GM19438 (cell line): ENCODE results near the gene CCSER2.
"Not testable (repeated sequence)": the region's sequence is repeated elsewhere in the genome, so short reads cannot be mapped to it uniquely, and the experiment has no call there.

ENCODE experiments used
- ATAC-seq: cut with Tn5 transposase; IDR thresholded peaks from one replicate; pipeline ENCODE4 v1.9.1; 2021; ENCODE audit warnings: low read depth; ENCODE audit not compliant: unreplicated experiment

CCSER2 gene

GRCh38 chr10:84428711-84429110 is 100.3 kb downstream of the CCSER2 start:
- ATAC-seq: no peak

- ATAC-seq: peak; percentile 95
Observed at GRCh38 chr10:84429926-84430520, 101.6 kb downstream of the CCSER2 start.

- ATAC-seq: no peak
Observed at GRCh38 chr10:84432891-84433290, 104.5 kb downstream of the CCSER2 start.

- ATAC-seq: no peak
Observed at GRCh38 chr10:84440781-84441180, 112.4 kb downstream of the CCSER2 start.

- no peak for ATAC-seq
Observed at GRCh38 chr10:84447701-84448400, 119.5 kb downstream of the CCSER2 start.

- not testable (repeated sequence) for ATAC-seq
Observed at GRCh38 chr10:84449351-84449750, 121.0 kb downstream of the CCSER2 start.

GRCh38 chr10:84452003-84452402 is 123.6 kb downstream of the CCSER2 start:
- ATAC-seq: no peak

GRCh38 chr10:84453303-84453702 is 124.9 kb downstream of the CCSER2 start:
- ATAC-seq: no peak

- no peak for ATAC-seq
Observed at GRCh38 chr10:84456126-84456525, 127.7 kb downstream of the CCSER2 start.

GRCh38 chr10:84460520-84460919 is 132.1 kb downstream of the CCSER2 start:
- no peak for ATAC-seq

GRCh38 chr10:84469470-84469869 is 141.1 kb downstream of the CCSER2 start:
- no peak for ATAC-seq

- no peak for ATAC-seq
Observed at GRCh38 chr10:84473136-84473535, 144.7 kb downstream of the CCSER2 start.

GRCh38 chr10:84477398-84478128 is 149.2 kb downstream of the CCSER2 start:
- ATAC-seq: no peak

GRCh38 chr10:84478151-84478550 is 149.8 kb downstream of the CCSER2 start:
- ATAC-seq: no peak

GRCh38 chr10:84478679-84479078 is 150.3 kb downstream of the CCSER2 start:
- ATAC-seq: no peak

GRCh38 chr10:84484541-84484940 is 156.2 kb downstream of the CCSER2 start:
- ATAC-seq: no peak

GRCh38 chr10:84493361-84493760 is 165.0 kb downstream of the CCSER2 start:
- no peak for ATAC-seq

GRCh38 chr10:84493951-84494848 is 165.8 kb downstream of the CCSER2 start:
- no peak for ATAC-seq

GRCh38 chr10:84494849-84495180 is 166.4 kb downstream of the CCSER2 start:
- ATAC-seq: no peak

- ATAC-seq: no peak
Observed at GRCh38 chr10:84497978-84498377, 169.6 kb downstream of the CCSER2 start.

GRCh38 chr10:84499039-84499438 is 170.7 kb downstream of the CCSER2 start:
- ATAC-seq: not testable (repeated sequence)
